ENCODE results near the gene PDZK1IP1. TPM values are rescaled to one million over a fixed set of nuclear protein-coding genes. Genes with fewer than 3 reads are reported as not detected.

Gene PDZK1IP1, protein sequence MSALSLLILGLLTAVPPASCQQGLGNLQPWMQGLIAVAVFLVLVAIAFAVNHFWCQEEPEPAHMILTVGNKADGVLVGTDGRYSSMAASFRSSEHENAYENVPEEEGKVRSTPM
- total RNA-seq (245 TPM), polyA plus RNA-seq (ENCODE audit: insufficient read depth, low read depth, low replicate concordance) (2,553 TPM)
- long read RNA-seq, donor 1, transcript PDZK1IP1-201 (4 exons, 846 nt) = major isoform, 5 of 6 reads
- long read RNA-seq, donor 1, partial matches to known transcripts = 0 of 6 reads
- long read RNA-seq, donor 1, other reads (novel, unspliced or antisense) = 0 of 6 reads
- long read RNA-seq, donor 2, transcript PDZK1IP1-201 (4 exons, 846 nt) = major isoform, 22 of 26 reads
- long read RNA-seq, donor 2, partial matches to known transcripts = 0 of 26 reads
- long read RNA-seq, donor 2, other reads (novel, unspliced or antisense) = 0 of 26 reads
- long read RNA-seq, donor 3, transcript PDZK1IP1-201 (4 exons, 846 nt) = major isoform, 56 of 58 reads
- long read RNA-seq, donor 3, partial matches to known transcripts = 0 of 58 reads
- long read RNA-seq, donor 3, other reads (novel, unspliced or antisense) = 0 of 58 reads
- long read RNA-seq, donor 4, transcript PDZK1IP1-201 (4 exons, 846 nt) = major isoform, 13 of 17 reads
- long read RNA-seq, donor 4, partial matches to known transcripts = 0 of 17 reads
- long read RNA-seq, donor 4, other reads (novel, unspliced or antisense) = 0 of 17 reads
- long read RNA-seq, donor 5, partial matches to known transcripts = 0 of 2 reads
- long read RNA-seq, donor 5, other reads (novel, unspliced or antisense) = 0 of 2 reads
- long read RNA-seq, donor 6, transcript PDZK1IP1-201 (4 exons, 846 nt) = major isoform, 34 of 40 reads
- long read RNA-seq, donor 6, partial matches to known transcripts = 5 of 40 reads
- long read RNA-seq, donor 6, other reads (novel, unspliced or antisense) = 0 of 40 reads
- long read RNA-seq, donor 7, transcript PDZK1IP1-204 (2 exons, 787 nt) = minor isoform, 10 of 125 reads
- long read RNA-seq, donor 7, transcript PDZK1IP1-201 (4 exons, 846 nt) = major isoform, 91 of 125 reads
- long read RNA-seq, donor 7, partial matches to known transcripts = 1 of 125 reads
- long read RNA-seq, donor 7, other reads (novel, unspliced or antisense) = 20 of 125 reads
- long read RNA-seq, donor 8, transcript PDZK1IP1-201 (4 exons, 846 nt) = major isoform, 7 of 7 reads
- long read RNA-seq, donor 8, partial matches to known transcripts = 0 of 7 reads
- long read RNA-seq, donor 8, other reads (novel, unspliced or antisense) = 0 of 7 reads
- long read RNA-seq, donor 9, transcript PDZK1IP1-201 (4 exons, 846 nt) = major isoform, 31 of 33 reads
- long read RNA-seq, donor 9, partial matches to known transcripts = 0 of 33 reads
- long read RNA-seq, donor 9, other reads (novel, unspliced or antisense) = 0 of 33 reads
- long read RNA-seq, donor 10, transcript PDZK1IP1-201 (4 exons, 846 nt) = major isoform, 32 of 34 reads
- long read RNA-seq, donor 10, partial matches to known transcripts = 0 of 34 reads
- long read RNA-seq, donor 10, other reads (novel, unspliced or antisense) = 0 of 34 reads

DNA sequence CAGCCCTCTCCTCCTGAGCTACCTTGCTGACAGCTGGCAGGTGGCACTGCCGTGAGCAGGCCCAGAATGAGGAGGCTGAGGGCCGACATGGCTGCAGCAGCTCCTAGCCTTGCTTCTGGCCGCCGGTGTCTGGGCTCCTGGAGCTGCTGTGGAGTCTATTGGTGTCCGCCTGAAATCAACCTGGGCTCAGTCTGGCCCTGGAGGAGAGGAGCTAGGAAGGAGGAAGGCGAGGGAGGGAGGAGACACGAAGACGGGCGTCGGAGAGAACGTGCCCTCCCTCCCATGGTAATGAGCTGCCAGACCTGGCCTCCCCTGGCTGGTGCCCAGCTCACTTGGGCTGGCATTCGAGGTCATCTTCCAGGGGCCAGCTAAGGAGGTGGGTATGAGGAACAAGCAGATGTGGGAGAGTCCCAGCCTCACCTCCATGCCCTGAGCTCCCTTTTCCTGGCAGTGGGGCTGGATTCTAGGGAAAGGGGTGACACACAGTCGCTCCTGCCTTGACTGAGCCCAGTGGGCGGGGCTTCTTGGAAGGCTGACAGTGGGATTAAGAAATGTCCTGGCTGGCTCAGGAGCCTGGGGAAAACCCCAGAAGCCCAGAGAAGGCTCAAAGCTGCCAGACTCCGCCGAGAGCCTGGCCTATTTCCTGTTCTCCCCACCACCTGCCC is at the start of gene PDZK1IP1:
PDZK1IP1 (minus strand) TSS at position 193 of the 665 bp plus-strand sequence; CDS start at position 89, 104 bp downstream.
- FAIRE-seq = peak; percentile 13
- H3K9ac ChIP-seq (ENCODE audit: low read length in 3 of 3) = peak within 1 kb of the TSS in 2 of 3 donors; percentile 35 to 99

GRCh38 chr1:47238935-47239592 is 49.2 kb upstream of the PDZK1IP1 start:
- no peak overlapping the region for H3K4me3 ChIP-seq (ENCODE audit: low read length in 3 of 3)
- intact Hi-C loops (cut with DNase I) = no loop called here
- peaks cover 0 to 5% (median 0%) of the 10 kb centered on the region in 3 donors for H3K4me1 ChIP-seq (ENCODE audit: control insufficient read depth in 2 of 3, insufficient read depth in 2 of 3, low read depth in 1 of 3, low read length in 3 of 3)
- DNase-seq (no peak), FAIRE-seq (no peak)
- TF ChIP-seq, protein P1, sequence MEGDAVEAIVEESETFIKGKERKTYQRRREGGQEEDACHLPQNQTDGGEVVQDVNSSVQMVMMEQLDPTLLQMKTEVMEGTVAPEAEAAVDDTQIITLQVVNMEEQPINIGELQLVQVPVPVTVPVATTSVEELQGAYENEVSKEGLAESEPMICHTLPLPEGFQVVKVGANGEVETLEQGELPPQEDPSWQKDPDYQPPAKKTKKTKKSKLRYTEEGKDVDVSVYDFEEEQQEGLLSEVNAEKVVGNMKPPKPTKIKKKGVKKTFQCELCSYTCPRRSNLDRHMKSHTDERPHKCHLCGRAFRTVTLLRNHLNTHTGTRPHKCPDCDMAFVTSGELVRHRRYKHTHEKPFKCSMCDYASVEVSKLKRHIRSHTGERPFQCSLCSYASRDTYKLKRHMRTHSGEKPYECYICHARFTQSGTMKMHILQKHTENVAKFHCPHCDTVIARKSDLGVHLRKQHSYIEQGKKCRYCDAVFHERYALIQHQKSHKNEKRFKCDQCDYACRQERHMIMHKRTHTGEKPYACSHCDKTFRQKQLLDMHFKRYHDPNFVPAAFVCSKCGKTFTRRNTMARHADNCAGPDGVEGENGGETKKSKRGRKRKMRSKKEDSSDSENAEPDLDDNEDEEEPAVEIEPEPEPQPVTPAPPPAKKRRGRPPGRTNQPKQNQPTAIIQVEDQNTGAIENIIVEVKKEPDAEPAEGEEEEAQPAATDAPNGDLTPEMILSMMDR (IDR thresholded peaks at IDR 0.05; ENCODE audit: borderline replicate concordance, extremely low read depth, insufficient read depth) = no peak
- no peak overlapping the region for H3K9ac ChIP-seq (ENCODE audit: low read length in 3 of 3)
- no peak overlapping the region for H3K27ac ChIP-seq (ENCODE audit: low read depth in 2 of 2, low read length in 2 of 2)
- H3K27me3 ChIP-seq (ENCODE audit: control insufficient read depth, insufficient read depth, low read length) = peaks cover 7% of the 10 kb centered on the region
- H3K36me3 ChIP-seq (ENCODE audit: control insufficient read depth in 2 of 3, insufficient read depth in 3 of 3, low read length in 3 of 3) = no peaks in the 10 kb centered on the region
- H3K9me3 ChIP-seq (ENCODE audit: control insufficient read depth in 2 of 3, insufficient read depth in 1 of 3, low read length in 3 of 3) = no peaks in the 10 kb centered on the region

More for the DNA sequence above, at the start of gene PDZK1IP1:
- peak within 1 kb of the TSS; percentile 95 to 99 for H3K27ac ChIP-seq (ENCODE audit: low read depth in 2 of 2, low read length in 2 of 2)
- H3K36me3 ChIP-seq (ENCODE audit: control insufficient read depth in 2 of 3, insufficient read depth in 3 of 3, low read length in 3 of 3) = peaks cover 0 to 9% (median 0%) of the 10 kb centered on the region in 3 donors
- peak within 1 kb of the TSS in 2 of 3 donors; percentile 88 to 93 for H3K4me3 ChIP-seq (ENCODE audit: low read length in 3 of 3)
- H3K27me3 ChIP-seq (ENCODE audit: control insufficient read depth, insufficient read depth, low read length) = no peaks in the 10 kb centered on the region
- H3K4me1 ChIP-seq (ENCODE audit: control insufficient read depth in 2 of 3, insufficient read depth in 2 of 3, low read depth in 1 of 3, low read length in 3 of 3) = peaks cover 0 to 30% (median 21%) of the 10 kb centered on the region in 3 donors
- no peaks in the 10 kb centered on the region for H3K9me3 ChIP-seq (ENCODE audit: control insufficient read depth in 2 of 3, insufficient read depth in 1 of 3, low read length in 3 of 3)
- intact Hi-C loops (cut with DNase I) = loop anchor here (10.0 kb wide), 2 partner anchors 65 to 535 kb away; no protein-coding TSS in a partner anchor
- DNase-seq = peak in 3 of 5 donors; percentile 34 to 96 (median 37)
- TF ChIP-seq, protein P1 (IDR thresholded peaks at IDR 0.05; ENCODE audit: borderline replicate concordance, extremely low read depth, insufficient read depth) = no peak

All from kidney (tissue), 22 donors.